OCI-LY3 (cell line): Measurements from ENCODE around the gene DOK3.

Experiments
- H2AFZ ChIP-seq: fragments of 200-600, 300-600 bp; shearing (Covaris generic); 2 replicates; pipeline ENCODE4 v1.6.0; 2014; ENCODE audit warnings: antibody characterized with exemption, low read depth, low read length
- H3K27ac ChIP-seq: fragments of 200-600, 300-600 bp; sonication (generic); 2 replicates; pipeline ENCODE4 v1.5.1; 2014; ENCODE audit warnings: mild to moderate bottlenecking, low read length, moderate library complexity, mixed read lengths
- H3K27me3 ChIP-seq: fragments of 200-600, 300-600 bp; sonication (generic); 2 replicates; pipeline ENCODE4 v1.6.1; 2014; ENCODE audit warnings: low read depth, low read length, mixed read lengths
- H3K36me3 ChIP-seq: fragments of 200-600, 300-600 bp; sonication (generic); replicated peaks from 2 replicates; pipeline ENCODE3; 2014; ENCODE audit warnings: low read depth, low read length, mixed read lengths
- H3K4me1 ChIP-seq: fragments of 300-600, 200-600 bp; sonication (generic); 2 replicates; pipeline ENCODE4 v1.6.1; 2014; ENCODE audit warnings: low read length, mixed read lengths
- H3K4me2 ChIP-seq: fragments of 200-600, 300-600 bp; sonication (generic); 2 replicates; pipeline ENCODE4 v1.6.1; 2014; ENCODE audit warnings: low read length, mixed read lengths
- H3K4me3 ChIP-seq: fragments of 300-600, 200-600 bp; sonication (generic); 2 replicates; pipeline ENCODE4 v1.5.1; 2014; ENCODE audit warnings: antibody characterized with exemption, mild to moderate bottlenecking, low read length, moderate library complexity
- H3K79me2 ChIP-seq: fragments of 300-600, 200-600 bp; shearing (Covaris generic); 2 replicates; pipeline ENCODE4 v1.6.1; 2014; ENCODE audit warnings: mild to moderate bottlenecking, low read length, mixed read lengths
- H3K9ac ChIP-seq: fragments of 300-600, 200-600 bp; shearing (Covaris generic); 2 replicates; pipeline ENCODE4 v1.6.0; 2014; ENCODE audit warnings: mild to moderate bottlenecking, low read length, moderate library complexity
- H3K9me3 ChIP-seq: fragments of 200-600, 300-600 bp; shearing (Covaris generic); 2 replicates; pipeline ENCODE4 v1.6.1; 2014; ENCODE audit warnings: low read length, mixed read lengths; ENCODE audit not compliant: insufficient read depth
- H4K20me1 ChIP-seq: fragments of 200-600, 300-600 bp; sonication (generic); 2 replicates; pipeline ENCODE4 v1.6.1; 2016; ENCODE audit warnings: low read length, mixed read lengths; ENCODE audit not compliant: insufficient read depth
- EZH2phosphoT487 ChIP-seq: fragments of 200-600 bp; shearing (Covaris generic); IDR thresholded peaks from 2 replicates; pipeline ENCODE4 v1.6.1; 2018; ENCODE audit warnings: antibody characterized with exemption, mixed run types, low read depth
- TF ChIP-seq, protein P1 (sequence below): fragments of 200-600, 300-600 bp; sonication (generic); IDR thresholded peaks from 2 replicates; pipeline ENCODE4 v1.5.1; 2014; ENCODE audit warnings: antibody characterized with exemption, low read length, low read depth

The DOK3 gene

GRCh38 chr5:177475563-177476427 lies 33.8 kb downstream of the DOK3 start:
- H2AFZ ChIP-seq, result no peak overlapping the region

DNA sequence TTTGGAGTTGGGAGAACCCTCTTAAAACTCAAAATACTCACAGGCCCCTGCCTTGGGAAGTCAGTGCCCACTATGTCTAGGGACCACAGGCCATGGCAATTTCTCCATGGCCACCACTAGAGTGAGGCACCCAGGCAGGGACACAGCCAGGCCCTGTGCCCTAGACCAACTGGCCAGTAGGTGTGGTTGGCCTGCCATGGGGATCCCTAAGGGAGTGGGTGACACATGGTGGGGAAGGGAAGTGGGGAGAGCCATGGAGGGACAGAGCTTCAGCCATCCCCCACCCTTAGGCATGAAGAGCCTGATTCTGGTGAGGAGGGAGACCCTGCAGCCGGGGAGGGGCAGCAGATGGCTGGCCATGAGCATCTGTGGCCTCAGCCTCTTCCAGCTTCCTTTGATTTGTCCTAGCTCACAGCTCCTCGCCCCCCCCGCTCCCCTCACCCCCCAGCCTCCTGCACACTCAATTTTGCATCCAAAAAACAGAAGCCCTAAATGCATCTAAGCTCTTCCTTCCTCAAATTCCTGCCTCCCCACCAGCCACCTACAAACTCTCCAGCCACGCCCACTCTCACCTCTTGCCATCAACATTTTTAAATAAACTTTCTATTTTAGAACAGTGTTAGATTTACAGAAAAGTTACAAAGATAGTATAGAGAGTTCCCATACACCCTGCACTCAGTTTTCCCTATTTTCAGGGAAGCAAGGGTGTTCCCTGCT lies 34.6 kb downstream of the DOK3 start:
- Histone ChIP-seq H3K36me3 (no peaks in the 10 kb centered on the region), H3K9me3 (no peaks in the 10 kb centered on the region), H2AFZ (no peak overlapping the region), H3K79me2 (peaks cover 29% of the 10 kb centered on the region), H3K4me3 (no peak overlapping the region), H3K9ac (no peak overlapping the region), H3K27me3 (peaks cover 4% of the 10 kb centered on the region; the same call in 1 of the 2 replicates), H3K4me1 (peaks cover 26% of the 10 kb centered on the region), H3K27ac (no peak overlapping the region), H4K20me1 (peaks cover 20% of the 10 kb centered on the region), H3K4me2 (no peak overlapping the region)
- TF ChIP-seq, protein P1, sequence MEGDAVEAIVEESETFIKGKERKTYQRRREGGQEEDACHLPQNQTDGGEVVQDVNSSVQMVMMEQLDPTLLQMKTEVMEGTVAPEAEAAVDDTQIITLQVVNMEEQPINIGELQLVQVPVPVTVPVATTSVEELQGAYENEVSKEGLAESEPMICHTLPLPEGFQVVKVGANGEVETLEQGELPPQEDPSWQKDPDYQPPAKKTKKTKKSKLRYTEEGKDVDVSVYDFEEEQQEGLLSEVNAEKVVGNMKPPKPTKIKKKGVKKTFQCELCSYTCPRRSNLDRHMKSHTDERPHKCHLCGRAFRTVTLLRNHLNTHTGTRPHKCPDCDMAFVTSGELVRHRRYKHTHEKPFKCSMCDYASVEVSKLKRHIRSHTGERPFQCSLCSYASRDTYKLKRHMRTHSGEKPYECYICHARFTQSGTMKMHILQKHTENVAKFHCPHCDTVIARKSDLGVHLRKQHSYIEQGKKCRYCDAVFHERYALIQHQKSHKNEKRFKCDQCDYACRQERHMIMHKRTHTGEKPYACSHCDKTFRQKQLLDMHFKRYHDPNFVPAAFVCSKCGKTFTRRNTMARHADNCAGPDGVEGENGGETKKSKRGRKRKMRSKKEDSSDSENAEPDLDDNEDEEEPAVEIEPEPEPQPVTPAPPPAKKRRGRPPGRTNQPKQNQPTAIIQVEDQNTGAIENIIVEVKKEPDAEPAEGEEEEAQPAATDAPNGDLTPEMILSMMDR, result no peak
- no peak for TF ChIP-seq EZH2phosphoT487

More at GRCh38 chr5:177475563-177476427, 33.8 kb downstream of the DOK3 start:
- no peak for TF ChIP-seq EZH2phosphoT487
- TF ChIP-seq, protein P1, result no peak
- Histone ChIP-seq H3K9me3 (no peaks in the 10 kb centered on the region), H3K9ac (no peak overlapping the region), H4K20me1 (peaks cover 13% of the 10 kb centered on the region; the same call in 1 of the 2 replicates), H3K4me3 (no peak overlapping the region), H3K79me2 (peaks cover 21% of the 10 kb centered on the region), H3K4me1 (peaks cover 28% of the 10 kb centered on the region), H3K4me2 (no peak overlapping the region), H3K27me3 (peaks cover 4% of the 10 kb centered on the region; the same call in 1 of the 2 replicates), H3K36me3 (no peaks in the 10 kb centered on the region), H3K27ac (no peak overlapping the region)

DNA sequence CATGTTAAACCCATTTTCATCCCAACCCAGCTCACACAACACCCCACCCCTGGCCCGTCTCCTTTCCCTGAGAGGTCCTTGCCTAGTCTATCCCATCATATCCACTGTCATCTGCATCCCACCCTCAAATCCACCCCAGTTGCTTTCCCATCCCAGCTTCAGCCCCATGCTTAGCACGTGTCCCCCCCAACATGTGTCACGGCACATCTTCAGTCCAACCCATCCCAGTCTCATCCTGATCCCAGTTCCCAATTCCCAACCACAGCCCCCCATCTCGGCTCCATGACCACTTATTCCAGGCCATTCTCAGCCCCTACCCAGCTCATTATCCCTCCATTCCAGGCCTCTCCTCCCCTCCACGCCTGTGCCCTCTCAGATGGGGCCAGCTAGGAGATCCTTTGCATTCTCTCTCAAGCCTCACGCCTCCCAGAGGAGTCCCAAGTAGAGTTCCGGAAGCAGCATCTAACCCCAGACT lies 35.6 kb downstream of the DOK3 start:
- TF ChIP-seq, protein P1, result no peak
- no peak for TF ChIP-seq EZH2phosphoT487
- H3K4me1 ChIP-seq, result peaks cover 17% of the 10 kb centered on the region
- H3K79me2 ChIP-seq, result peaks cover 35% of the 10 kb centered on the region
- peaks cover 29% of the 10 kb centered on the region for H4K20me1 ChIP-seq
- peaks cover 4% of the 10 kb centered on the region; the same call in 1 of the 2 replicates for H3K27me3 ChIP-seq
- H3K9me3 ChIP-seq, result no peaks in the 10 kb centered on the region
- no peak overlapping the region for H2AFZ ChIP-seq
- peak overlapping the region; percentile 66 for H3K4me2 ChIP-seq
- H3K4me3 ChIP-seq, result peak overlapping the region; percentile 92
- no peaks in the 10 kb centered on the region for H3K36me3 ChIP-seq
- H3K9ac ChIP-seq, result peak overlapping the region; percentile 50
- H3K27ac ChIP-seq, result no peak overlapping the region
